Endothelial cell of umbilical vein (primary cell): Measurements from ENCODE around the gene ZNF563. TPM values are rescaled to one million over a fixed set of nuclear protein-coding genes. Genes with fewer than 3 reads are reported as not detected.

Source experiments
- BruUV-seq: library from RNA; stranded (reverse); fragments of 400-500 nt; replicated peaks from 2 replicates; lab custom pipeline; 2021; lab: Mats Ljungman, UMichigan
- CTCF ChIA-PET: fragments of 300-600, 350-600 bp; sonication (Branson Sonifier 250); formaldehyde crosslinking; loops from one replicate; lab custom pipeline; 2021; ENCODE audit warnings: antibody characterized with exemption, inconsistent platforms; lab: Charles Lee
- POLR2A ChIA-PET: fragments of 300-600, 350-600 bp; sonication (Branson Sonifier 250); formaldehyde crosslinking; loops from one replicate; lab custom pipeline; 2021; ENCODE audit warnings: antibody characterized with exemption, inconsistent platforms; lab: Charles Lee
- DNase-seq: peaks from one replicate; pipeline ENCODE4 v3.0.0-alpha.2; 2011; ENCODE audit warnings: low read depth, low spot score
- FAIRE-seq: peaks from 2 replicates; lab custom pipeline; 2011; peaks lifted over from hg19 to GRCh38; lab: Jason Lieb, UNC
- H2AFZ ChIP-seq: 2 replicates; pipeline ENCODE4 v1.6.0; 2012; ENCODE audit warnings: low read depth, low read length, control low read depth, inconsistent platforms
- H3K27ac ChIP-seq: 2 replicates; pipeline ENCODE4 v1.5.1; 2011; ENCODE audit warnings: low read depth, mild to moderate bottlenecking, control low read depth, low read length, moderate library complexity; ENCODE audit not compliant: insufficient read depth
- H3K27me3 ChIP-seq, 2 experiments: 2 replicates each; pipeline versions ENCODE4 v1.6.0 to v1.6.1; 2011; ENCODE audit warnings: low read length in 2 of 2, mixed read lengths in 1 of 2; ENCODE audit not compliant: control insufficient read depth in 2 of 2, insufficient read depth in 2 of 2
- H3K36me3 ChIP-seq, 2 experiments: 2 replicates in 1 of 2; 3 replicates in 1 of 2; pipeline ENCODE4 v1.5.1; 2011; ENCODE audit warnings: low read length in 2 of 2, mild to moderate bottlenecking in 1 of 2, moderate library complexity in 1 of 2; ENCODE audit not compliant: control insufficient read depth in 2 of 2, insufficient read depth in 2 of 2; ENCODE audit errors: extremely low read depth in 1 of 2
- H3K4me1 ChIP-seq: 3 replicates; pipeline ENCODE4 v1.5.1; 2011; ENCODE audit warnings: mild to moderate bottlenecking, low read length; ENCODE audit not compliant: control insufficient read depth, insufficient read depth; ENCODE audit errors: extremely low read depth
- H3K4me2 ChIP-seq: 2 replicates; pipeline ENCODE4 v1.6.1; 2011; ENCODE audit warnings: low read length, control low read depth, mixed read lengths; ENCODE audit not compliant: insufficient read depth
- H3K4me3 ChIP-seq, 3 experiments: fragments of 200-600 bp in 1 of 3; sonication (generic), shearing (Covaris generic) in 1 of 3; replicated peaks in 1 of 3; 2 replicates each; pipeline ENCODE4 v1.5.1; 2011 to 2016; ENCODE audit warnings: control low read depth in 3 of 3, low read length in 3 of 3, mild to moderate bottlenecking in 2 of 3, inconsistent platforms in 1 of 3, low read depth in 1 of 3, moderate library complexity in 1 of 3; ENCODE audit not compliant: insufficient read depth in 1 of 3
- H3K79me2 ChIP-seq: 2 replicates; pipeline ENCODE4 v1.6.0; 2012; ENCODE audit warnings: low read length, inconsistent platforms; ENCODE audit not compliant: control insufficient read depth, insufficient read depth
- H3K9ac ChIP-seq: replicated peaks from 2 replicates; pipeline ENCODE3; 2011; ENCODE audit warnings: low read length, control low read depth; ENCODE audit not compliant: insufficient read depth; ENCODE audit errors: extremely low read depth
- H3K9me1 ChIP-seq: replicated peaks from 3 replicates; pipeline ENCODE4 v1.6.0; 2011; ENCODE audit warnings: mild to moderate bottlenecking, low read length; ENCODE audit not compliant: control insufficient read depth, insufficient read depth; ENCODE audit errors: extremely low read depth
- H3K9me3 ChIP-seq: replicated peaks from 2 replicates; pipeline ENCODE4 v1.5.1; 2012; ENCODE audit warnings: low read length, inconsistent platforms; ENCODE audit not compliant: control insufficient read depth, insufficient read depth
- H4K20me1 ChIP-seq: replicated peaks from 2 replicates; pipeline ENCODE3; 2011; ENCODE audit warnings: mild to moderate bottlenecking, low read length; ENCODE audit not compliant: control insufficient read depth, insufficient read depth; ENCODE audit errors: extremely low read depth
- CTCF ChIP-seq, 2 donors: IDR thresholded peaks; 1 replicate in 1 of 2; 2 replicates in 1 of 2; pipeline ENCODE4 v1.5.1; 2011; ENCODE audit warnings: low read length in 2 of 2, mild to moderate bottlenecking in 2 of 2, moderate library complexity in 2 of 2, control low read depth in 1 of 2, inconsistent platforms in 1 of 2, low read depth in 1 of 2; ENCODE audit not compliant: insufficient read depth in 1 of 2; ENCODE audit errors: extremely low read depth in 1 of 2
- EZH2 ChIP-seq: IDR thresholded peaks from 2 replicates; pipeline ENCODE4 v1.6.1; 2012; ENCODE audit warnings: borderline replicate concordance, low read depth, mild to moderate bottlenecking, moderate library complexity, low read length, inconsistent platforms; ENCODE audit not compliant: severe bottlenecking
- FOS ChIP-seq: IDR thresholded peaks from 2 replicates; pipeline ENCODE4 v1.6.1; 2011; ENCODE audit warnings: mild to moderate bottlenecking, low read length, moderate library complexity, borderline replicate concordance; ENCODE audit not compliant: insufficient read depth
- GATA2 ChIP-seq: IDR thresholded peaks from 2 replicates; pipeline ENCODE4 v1.7.0; 2011; ENCODE audit warnings: low read depth, mild to moderate bottlenecking, moderate library complexity, mixed read lengths, low read length; ENCODE audit not compliant: insufficient read length, insufficient read depth
- JUN ChIP-seq: IDR thresholded peaks from 2 replicates; pipeline ENCODE4 v1.6.1; 2011; ENCODE audit warnings: borderline replicate concordance, low read depth; ENCODE audit not compliant: insufficient read length, insufficient read depth
- MAX ChIP-seq: IDR thresholded peaks from 2 replicates; pipeline ENCODE4 v1.6.1; 2011; ENCODE audit not compliant: insufficient read depth, insufficient read length
- MYC ChIP-seq: IDR thresholded peaks from one replicate; pipeline ENCODE4 v1.6.1; 2011; ENCODE audit warnings: mild to moderate bottlenecking, low read depth, low read length
- POLR2A ChIP-seq: IDR thresholded peaks from 2 replicates; pipeline ENCODE4 v1.6.1; 2012; ENCODE audit warnings: low read depth, mild to moderate bottlenecking, control low read depth, low read length
- POLR2AphosphoS5 ChIP-seq: IDR thresholded peaks from 2 replicates; pipeline ENCODE4 v1.6.1; 2012; ENCODE audit warnings: low read depth, mild to moderate bottlenecking, control low read depth, low read length, moderate library complexity; ENCODE audit not compliant: insufficient read depth
- dilution Hi-C: fragments of 300-500 bp; cut with MboI; formaldehyde crosslinking; loops from one replicate; pipeline ENCODE4 v1.15.0; 2019; ENCODE audit warnings: low sequenced_read_pairs; ENCODE audit not compliant: extremely low pct_ligation_motif_present
- intact Hi-C: fragments of 100-400 bp; cut with micrococcal nuclease; formaldehyde crosslinking; loops from one replicate; pipeline ENCODE4 v1.10.0; 2022
- polyA plus RNA-seq, 4 experiments: library from polyadenylated mRNA; depleted of rRNA in 3 of 4; stranded (reverse) in 3 of 4; unstranded in 1 of 4; fragments of >200 nt; gene quantifications; 2 replicates each; pipeline versions ENCODE4 v1.2.1 to v1.2.3, GENCODE V29; 2011 to 2012; ENCODE audit warnings: missing spikeins in 1 of 4
- total RNA-seq: library from RNA; stranded (reverse); gene quantifications from 2 replicates; pipeline ENCODE4 v1.2.3, GENCODE V29; 2021

The ZNF563 gene
- total and polyA plus RNA-seq, 2 donors (not counting 3 experiments of a cell fraction or from before 2014, with no cell fraction given) = 0.35 to 1.1 TPM

- Histone ChIP-seq H3K36me3 (no peaks in the 10 kb centered on the region), H3K9me3 (no peaks in the 10 kb centered on the region), H3K9ac (no peak overlapping the region), H3K4me2 (no peak overlapping the region), H3K27me3 (no peaks in the 10 kb centered on the region), H3K79me2 (no peaks in the 10 kb centered on the region), H2AFZ (no peak overlapping the region), H3K9me1 (no peaks in the 10 kb centered on the region), H3K4me3 (no peak overlapping the region), H3K27ac (no peak overlapping the region), H3K4me1 (no peaks in the 10 kb centered on the region), H4K20me1 (no peaks in the 10 kb centered on the region)
- ChIA-PET CTCF (no interaction called here), POLR2A (no interaction called here)
- BruUV-seq = no TSS peak
- TF ChIP-seq POLR2AphosphoS5 (no peak), POLR2A (no peak), CTCF (IDR thresholded peaks at IDR 0.05; ENCODE audit: extremely low read depth in 1 of 2, insufficient read depth in 1 of 2, low read depth in 1 of 2, low read length in 2 of 2) (no peak), FOS (no peak), MYC (no peak), GATA2 (no peak), EZH2 (no peak), JUN (no peak), MAX (no peak)
- FAIRE-seq (no peak), DNase-seq (no peak)
- intact Hi-C loops = no loop called here
- dilution Hi-C loops = no loop called here
Observed at GRCh38 chr19:12374026-12374425, 40.6 kb upstream of the ZNF563 start.
